H1 (cell line): ENCODE data around the gene UNK.

Experiments
- BRCA1 ChIP-seq: IDR thresholded peaks from 2 replicates; pipeline ENCODE4 v1.6.1; 2012; ENCODE audit warnings: low read depth, low read length, improper control_type of control experiment
- GABPA ChIP-seq: IDR thresholded peaks from 2 replicates; pipeline ENCODE4 v1.6.1; 2011; ENCODE audit warnings: mild to moderate bottlenecking, low read length, moderate library complexity, borderline replicate concordance; ENCODE audit not compliant: insufficient read depth
- NANOG ChIP-seq: IDR thresholded peaks from 2 replicates; pipeline ENCODE4 v1.6.1; 2011; ENCODE audit warnings: low read length, low read depth, mild to moderate bottlenecking, inconsistent platforms; ENCODE audit not compliant: insufficient read depth, poor library complexity, severe bottlenecking
- POLR2A ChIP-seq, 2 experiments: IDR thresholded peaks; 1 replicate in 1 of 2; 2 replicates in 1 of 2; pipeline ENCODE4 v1.6.1; 2011; ENCODE audit warnings: low read depth in 2 of 2, low read length in 2 of 2, mild to moderate bottlenecking in 2 of 2; ENCODE audit errors: control extremely low read depth in 1 of 2
- POLR2AphosphoS5 ChIP-seq: IDR thresholded peaks from 2 replicates; pipeline ENCODE4 v1.6.1; 2011; ENCODE audit warnings: low read depth, low read length
- RFX5 ChIP-seq: IDR thresholded peaks from 2 replicates; pipeline ENCODE4 v1.6.1; 2011; ENCODE audit warnings: low read depth, low read length, improper control_type of control experiment, borderline replicate concordance
- SAP30 ChIP-seq: fragments of 300-600 bp; sonication (generic); IDR thresholded peaks from 2 replicates; pipeline ENCODE4 v1.7.1; 2012; ENCODE audit warnings: low read length, moderate library complexity, mild to moderate bottlenecking, inconsistent platforms; ENCODE audit not compliant: insufficient read depth, insufficient replicate concordance
- TAF1 ChIP-seq: IDR thresholded peaks from 2 replicates; pipeline ENCODE4 v1.6.1; 2011; ENCODE audit warnings: mild to moderate bottlenecking, low read depth, low read length
- YY1 ChIP-seq: IDR thresholded peaks from 2 replicates; pipeline ENCODE4 v1.6.1; 2011; ENCODE audit warnings: low read depth, mild to moderate bottlenecking, low read length
- TF ChIP-seq, protein P1 (sequence below), 3 experiments: IDR thresholded peaks; 1 replicate in 2 of 3; 2 replicates in 1 of 3; pipeline versions ENCODE4 v1.5.1 to v1.6.1; 2011; ENCODE audit warnings: low read length in 3 of 3, mild to moderate bottlenecking in 3 of 3, inconsistent platforms in 2 of 3, low read depth in 1 of 3, moderate library complexity in 1 of 3; ENCODE audit not compliant: insufficient read depth in 1 of 3; ENCODE audit errors: control extremely low read depth in 1 of 3

DNA sequence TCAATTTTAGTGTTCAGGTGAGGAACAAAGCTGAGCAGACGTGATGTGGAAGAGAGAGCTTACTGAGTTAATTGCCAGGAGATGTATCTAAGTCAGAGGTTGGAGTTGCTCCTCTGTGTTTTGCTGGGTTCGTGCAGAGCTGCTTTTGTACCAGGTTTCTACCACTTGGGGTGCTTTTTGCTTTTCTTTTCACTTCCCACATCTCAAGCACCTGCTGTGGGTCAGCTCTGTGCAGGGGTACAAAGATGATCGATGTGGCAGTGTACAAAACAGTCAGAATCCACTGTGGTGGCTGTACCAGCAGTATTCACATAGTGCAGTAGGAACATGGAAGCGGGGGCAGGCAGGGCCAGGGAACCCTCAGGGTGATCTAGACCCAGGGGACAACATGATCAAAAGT, 14.8 kb downstream of the UNK start:
- TF ChIP-seq BRCA1 (no peak), GABPA (no peak), YY1 (no peak), NANOG (no peak), RFX5 (no peak), POLR2A (IDR thresholded peaks at IDR 0.05; ENCODE audit: control extremely low read depth in 1 of 2, low read depth in 2 of 2, low read length in 2 of 2) (no peak), POLR2AphosphoS5 (no peak), SAP30 (no peak), TAF1 (no peak)
- TF ChIP-seq, protein P1, sequence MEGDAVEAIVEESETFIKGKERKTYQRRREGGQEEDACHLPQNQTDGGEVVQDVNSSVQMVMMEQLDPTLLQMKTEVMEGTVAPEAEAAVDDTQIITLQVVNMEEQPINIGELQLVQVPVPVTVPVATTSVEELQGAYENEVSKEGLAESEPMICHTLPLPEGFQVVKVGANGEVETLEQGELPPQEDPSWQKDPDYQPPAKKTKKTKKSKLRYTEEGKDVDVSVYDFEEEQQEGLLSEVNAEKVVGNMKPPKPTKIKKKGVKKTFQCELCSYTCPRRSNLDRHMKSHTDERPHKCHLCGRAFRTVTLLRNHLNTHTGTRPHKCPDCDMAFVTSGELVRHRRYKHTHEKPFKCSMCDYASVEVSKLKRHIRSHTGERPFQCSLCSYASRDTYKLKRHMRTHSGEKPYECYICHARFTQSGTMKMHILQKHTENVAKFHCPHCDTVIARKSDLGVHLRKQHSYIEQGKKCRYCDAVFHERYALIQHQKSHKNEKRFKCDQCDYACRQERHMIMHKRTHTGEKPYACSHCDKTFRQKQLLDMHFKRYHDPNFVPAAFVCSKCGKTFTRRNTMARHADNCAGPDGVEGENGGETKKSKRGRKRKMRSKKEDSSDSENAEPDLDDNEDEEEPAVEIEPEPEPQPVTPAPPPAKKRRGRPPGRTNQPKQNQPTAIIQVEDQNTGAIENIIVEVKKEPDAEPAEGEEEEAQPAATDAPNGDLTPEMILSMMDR (IDR thresholded peaks at IDR 0.05; ENCODE audit: control extremely low read depth in 1 of 3, insufficient read depth in 1 of 3, low read depth in 1 of 3, low read length in 3 of 3) = no peak
